A549 (cell line): ENCODE data around the gene CAMSAP1. TPM values are rescaled to one million over a fixed set of nuclear protein-coding genes. Genes with fewer than 3 reads are reported as not detected.

Experiments used
- ATAC-seq, 2 experiments: fragments of 200-7000 bp in 1 of 2; fragments of >200 bp in 1 of 2; cut with Nextera tagmentation in 1 of 2; cut with Tn5 transposase in 1 of 2; 3 replicates each; pipeline versions ENCODE4 v1.8.0 to v1.9.1; 2018 to 2020; ENCODE audit warnings: mild to moderate bottlenecking in 1 of 2, moderate library complexity in 1 of 2
- CTCF ChIA-PET: fragments of 300-600 bp; sonication (Branson Sonifier 250); formaldehyde crosslinking; extraction: SDS; loops from one replicate; lab custom pipeline; 2021; ENCODE audit warnings: antibody characterized with exemption, inconsistent platforms; lab: Yijun Ruan, JAX
- POLR2A ChIA-PET: fragments of 350-600 bp; formaldehyde crosslinking; extraction: SDS; loops from one replicate; lab custom pipeline; 2021; ENCODE audit warnings: antibody characterized with exemption, inconsistent platforms; lab: Yijun Ruan, JAX
- DNase-seq, 2 experiments: peaks; one replicate each; pipeline versions ENCODE4 v3.0.0 to v3.0.0-alpha.2; 2011 to 2016; ENCODE audit warnings: low read depth in 1 of 2, low spot score in 1 of 2
- FAIRE-seq: peaks from 2 replicates; lab custom pipeline; 2011; peaks lifted over from hg19 to GRCh38; lab: Jason Lieb, UNC
- H3K27ac ChIP-seq, 2 experiments: fragments of >200 bp; sonication (Bioruptor Twin); formaldehyde crosslinking; 3 replicates each; pipeline ENCODE4 v1.5.1; 2016 to 2017
- H3K4me1 ChIP-seq: fragments of >200 bp; sonication (Bioruptor Twin); formaldehyde crosslinking; 3 replicates; pipeline ENCODE4 v1.6.1; 2016
- H3K4me2 ChIP-seq: fragments of >200 bp; sonication (Bioruptor Twin); formaldehyde crosslinking; 3 replicates; pipeline ENCODE4 v1.6.1; 2016
- H3K4me3 ChIP-seq: fragments of >200 bp; sonication (Bioruptor Twin); formaldehyde crosslinking; 3 replicates; pipeline ENCODE4 v1.5.1; 2016
- H3K9me3 ChIP-seq: fragments of >200 bp; sonication (Bioruptor Twin); formaldehyde crosslinking; 3 replicates; pipeline ENCODE4 v1.6.1; 2016
- BHLHE40 ChIP-seq: IDR thresholded peaks from 2 replicates; pipeline ENCODE4 v1.6.1; 2012; ENCODE audit warnings: low read depth, low read length, inconsistent platforms
- CEBPB ChIP-seq, 2 experiments: fragments of >200 bp in 1 of 2; sonication (Bioruptor Twin) in 1 of 2; formaldehyde crosslinking in 1 of 2; IDR thresholded peaks; 2 replicates each; pipeline ENCODE4 v1.6.1; 2012 to 2016
- CHD2 ChIP-seq: fragments of 150-350 bp; IDR thresholded peaks from 2 replicates; pipeline ENCODE4 v1.6.1; 2014; ENCODE audit warnings: low read length; ENCODE audit not compliant: partially characterized antibody
- CHD4 ChIP-seq: fragments of 200-600 bp; sonication (generic); IDR thresholded peaks from 2 replicates; pipeline ENCODE4 v1.6.1; 2016; ENCODE audit warnings: antibody characterized with exemption, mild to moderate bottlenecking, borderline replicate concordance
- ESRRA ChIP-seq: fragments of 150-350 bp; IDR thresholded peaks from 2 replicates; pipeline ENCODE4 v1.6.1; 2014; ENCODE audit warnings: mild to moderate bottlenecking, low read length, borderline replicate concordance
- FOSL2 ChIP-seq, 2 experiments: fragments of 450-650 bp in 1 of 2; fragments of >200 bp in 1 of 2; sonication (Bioruptor Twin) in 1 of 2; formaldehyde crosslinking; IDR thresholded peaks; 2 replicates each; pipeline versions ENCODE4 v1.5.0 to v1.6.1; 2016 to 2020; ENCODE audit warnings: mild to moderate bottlenecking in 1 of 2, moderate library complexity in 1 of 2
- HOXB13 ChIP-seq: fragments of 250-450 bp; sonication (Bioruptor Pico); IDR thresholded peaks from 2 replicates; pipeline ENCODE4 v1.5.0; 2020; ENCODE audit warnings: low read depth, mild to moderate bottlenecking, moderate library complexity
- JUN ChIP-seq, 2 experiments: fragments of >200 bp; sonication (Bioruptor Twin); formaldehyde crosslinking; IDR thresholded peaks; 2 replicates in 1 of 2; 3 replicates in 1 of 2; pipeline ENCODE4 v1.6.1; 2016 to 2017
- MAFK ChIP-seq: fragments of 450-650 bp; IDR thresholded peaks from 2 replicates; pipeline ENCODE4 v1.6.1; 2014; ENCODE audit not compliant: partially characterized antibody
- MAZ ChIP-seq: fragments of 150-350 bp; IDR thresholded peaks from 2 replicates; pipeline ENCODE4 v1.6.1; 2014; ENCODE audit warnings: antibody characterized with exemption, low read depth, low read length, borderline replicate concordance
- MYC ChIP-seq: IDR thresholded peaks from 2 replicates; pipeline ENCODE4 v1.6.1; 2012; ENCODE audit warnings: mild to moderate bottlenecking, inconsistent platforms, low read length, improper control_type of control experiment, borderline replicate concordance
- NFE2L2 ChIP-seq: fragments of 150-350 bp; conservative IDR thresholded peaks from 2 replicates; pipeline ENCODE4 v1.6.1; 2014; ENCODE audit warnings: low read length
- POLR2A ChIP-seq: IDR thresholded peaks from 2 replicates; pipeline ENCODE4 v1.6.1; 2012; ENCODE audit warnings: mild to moderate bottlenecking, low read length
- POLR2AphosphoS2 ChIP-seq: conservative IDR thresholded peaks from 2 replicates; pipeline ENCODE4 v1.6.1; 2012; ENCODE audit warnings: low read length, improper control_type of control experiment, inconsistent platforms
- RARB ChIP-seq: fragments of 250-450 bp; sonication (Bioruptor Pico); IDR thresholded peaks from 2 replicates; pipeline ENCODE4 v1.8.0; 2021; ENCODE audit warnings: mild to moderate bottlenecking, moderate library complexity
- TP53 ChIP-seq: fragments of 250-450 bp; sonication (Bioruptor Pico); IDR thresholded peaks from 2 replicates; pipeline ENCODE4 v1.5.0; 2021; ENCODE audit warnings: mild to moderate bottlenecking, moderate library complexity
- WGBS: methylation state at CpG from one replicate; pipeline ENCODE4 v1.1.6; 2017; ENCODE audit errors: missing lambda C conversion rate; 5-methylcytosine and 5-hydroxymethylcytosine counted together
- polyA plus RNA-seq, 4 experiments: library from polyadenylated mRNA; depleted of rRNA in 3 of 4; stranded (reverse); fragments of >200 nt; fragmentation: RNase III in 1 of 4; extraction: RNeasy Plus Mini Kit Qiagen cat#74134 plus additional on column Dnase treatment in 1 of 4; gene quantifications; 2 replicates in 3 of 4; 3 replicates in 1 of 4; pipeline ENCODE4 v1.2.3, GENCODE V29; 2011 to 2017
- TF ChIP-seq, protein P1 (sequence below): fragments of 150-350 bp; IDR thresholded peaks from 2 replicates; pipeline ENCODE4 v1.6.1; 2014; ENCODE audit warnings: low read depth, mild to moderate bottlenecking, low read length
- TF ChIP-seq, protein P2 (sequence below): IDR thresholded peaks from 2 replicates; pipeline ENCODE4 v1.6.1; 2012
- TF ChIP-seq, protein P3 (sequence below): IDR thresholded peaks from 2 replicates; pipeline ENCODE4 v1.6.1; 2012; ENCODE audit warnings: low read depth, borderline replicate concordance
- TF ChIP-seq, protein P4 (sequence below): fragments of 250-450 bp; sonication (Bioruptor Pico); IDR thresholded peaks from 2 replicates; pipeline ENCODE4 v1.5.0; 2020; ENCODE audit warnings: low read depth, mild to moderate bottlenecking, moderate library complexity

Gene CAMSAP1
- polyA plus RNA-seq, 2 of the 4 experiments (the other 2 are of a cell fraction), result 8.6 to 15.0 TPM

DNA sequence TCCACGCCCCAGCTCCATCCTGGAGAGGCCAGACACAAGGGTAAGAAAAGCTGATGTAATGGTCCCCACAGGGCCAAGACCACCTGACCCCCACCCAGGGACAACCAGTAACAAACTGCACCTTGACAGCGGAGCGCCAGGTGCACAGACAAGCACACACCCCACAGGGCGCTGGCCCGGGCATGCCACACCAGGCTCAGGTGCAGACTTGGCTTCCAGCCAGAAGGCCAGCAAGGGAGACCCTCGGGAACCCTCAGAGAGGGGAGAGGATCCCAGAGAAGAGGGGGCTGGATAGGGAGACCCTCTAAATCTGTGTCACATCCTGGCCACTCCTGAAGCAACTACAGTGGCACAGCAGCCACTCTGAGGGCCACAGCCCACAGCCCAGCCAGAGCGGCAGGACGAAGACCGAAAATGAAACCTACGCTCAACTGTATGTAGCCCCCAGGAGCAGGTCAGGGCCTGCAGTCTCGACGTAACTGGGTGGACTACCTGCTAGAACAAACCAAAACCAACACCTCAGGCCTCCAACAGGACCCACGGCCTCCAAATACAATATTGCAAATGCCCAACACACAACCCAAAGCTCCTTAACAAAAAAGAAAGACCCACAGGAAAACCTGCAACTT is 18.5 kb downstream of the CAMSAP1 start:
- no peak for TF ChIP-seq FOSL2 (IDR thresholded peaks at IDR 0.05)
- TF ChIP-seq FOSL2 (CRISPR knock-in tag; IDR thresholded peaks at IDR 0.05), result no peak
- TF ChIP-seq CHD4, result no peak
- no peak for TF ChIP-seq CEBPB (IDR thresholded peaks at IDR 0.05)
- TF ChIP-seq MAZ, result no peak
- TF ChIP-seq POLR2A, result no peak
- TF ChIP-seq, protein P1, sequence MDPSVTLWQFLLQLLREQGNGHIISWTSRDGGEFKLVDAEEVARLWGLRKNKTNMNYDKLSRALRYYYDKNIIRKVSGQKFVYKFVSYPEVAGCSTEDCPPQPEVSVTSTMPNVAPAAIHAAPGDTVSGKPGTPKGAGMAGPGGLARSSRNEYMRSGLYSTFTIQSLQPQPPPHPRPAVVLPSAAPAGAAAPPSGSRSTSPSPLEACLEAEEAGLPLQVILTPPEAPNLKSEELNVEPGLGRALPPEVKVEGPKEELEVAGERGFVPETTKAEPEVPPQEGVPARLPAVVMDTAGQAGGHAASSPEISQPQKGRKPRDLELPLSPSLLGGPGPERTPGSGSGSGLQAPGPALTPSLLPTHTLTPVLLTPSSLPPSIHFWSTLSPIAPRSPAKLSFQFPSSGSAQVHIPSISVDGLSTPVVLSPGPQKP, result no peak
- no peak for TF ChIP-seq CHD2
- TF ChIP-seq MYC, result no peak
- TF ChIP-seq, protein P2, sequence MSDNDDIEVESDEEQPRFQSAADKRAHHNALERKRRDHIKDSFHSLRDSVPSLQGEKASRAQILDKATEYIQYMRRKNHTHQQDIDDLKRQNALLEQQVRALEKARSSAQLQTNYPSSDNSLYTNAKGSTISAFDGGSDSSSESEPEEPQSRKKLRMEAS, result no peak
- TF ChIP-seq RARB (CRISPR knock-in tag), result no peak
- TF ChIP-seq POLR2AphosphoS2, result no peak
- TF ChIP-seq, protein P3, sequence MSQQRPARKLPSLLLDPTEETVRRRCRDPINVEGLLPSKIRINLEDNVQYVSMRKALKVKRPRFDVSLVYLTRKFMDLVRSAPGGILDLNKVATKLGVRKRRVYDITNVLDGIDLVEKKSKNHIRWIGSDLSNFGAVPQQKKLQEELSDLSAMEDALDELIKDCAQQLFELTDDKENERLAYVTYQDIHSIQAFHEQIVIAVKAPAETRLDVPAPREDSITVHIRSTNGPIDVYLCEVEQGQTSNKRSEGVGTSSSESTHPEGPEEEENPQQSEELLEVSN, result no peak
- TF ChIP-seq, protein P4, sequence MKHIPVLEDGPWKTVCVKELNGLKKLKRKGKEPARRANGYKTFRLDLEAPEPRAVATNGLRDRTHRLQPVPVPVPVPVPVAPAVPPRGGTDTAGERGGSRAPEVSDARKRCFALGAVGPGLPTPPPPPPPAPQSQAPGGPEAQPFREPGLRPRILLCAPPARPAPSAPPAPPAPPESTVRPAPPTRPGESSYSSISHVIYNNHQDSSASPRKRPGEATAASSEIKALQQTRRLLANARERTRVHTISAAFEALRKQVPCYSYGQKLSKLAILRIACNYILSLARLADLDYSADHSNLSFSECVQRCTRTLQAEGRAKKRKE (CRISPR knock-in tag), result no peak
- H3K4me3 ChIP-seq, result no peak overlapping the region
- ATAC-seq (no peak), DNase-seq (no peak), FAIRE-seq (no peak)
- H3K27ac ChIP-seq, result peak overlapping the region in 1 of 2 experiments; percentile 11; a peak in 1 of 6 replicates
- ChIA-PET POLR2A (no interaction called here), CTCF (interaction anchor here (0.8 to 3.2 kb wide), 3 partner anchors 25 to 92 kb away, joined by 3 to 8 read pairs (median 3); partner anchors contain the start of gene UBAC1)
- no peaks in the 10 kb centered on the region for H3K9me3 ChIP-seq
- WGBS, result 92% methylated on average over 13 of the region's 13 CpGs
- H3K4me2 ChIP-seq, result no peak overlapping the region
- peaks cover 15% of the 10 kb centered on the region; the same call in 2 of the 3 replicates for H3K4me1 ChIP-seq

DNA sequence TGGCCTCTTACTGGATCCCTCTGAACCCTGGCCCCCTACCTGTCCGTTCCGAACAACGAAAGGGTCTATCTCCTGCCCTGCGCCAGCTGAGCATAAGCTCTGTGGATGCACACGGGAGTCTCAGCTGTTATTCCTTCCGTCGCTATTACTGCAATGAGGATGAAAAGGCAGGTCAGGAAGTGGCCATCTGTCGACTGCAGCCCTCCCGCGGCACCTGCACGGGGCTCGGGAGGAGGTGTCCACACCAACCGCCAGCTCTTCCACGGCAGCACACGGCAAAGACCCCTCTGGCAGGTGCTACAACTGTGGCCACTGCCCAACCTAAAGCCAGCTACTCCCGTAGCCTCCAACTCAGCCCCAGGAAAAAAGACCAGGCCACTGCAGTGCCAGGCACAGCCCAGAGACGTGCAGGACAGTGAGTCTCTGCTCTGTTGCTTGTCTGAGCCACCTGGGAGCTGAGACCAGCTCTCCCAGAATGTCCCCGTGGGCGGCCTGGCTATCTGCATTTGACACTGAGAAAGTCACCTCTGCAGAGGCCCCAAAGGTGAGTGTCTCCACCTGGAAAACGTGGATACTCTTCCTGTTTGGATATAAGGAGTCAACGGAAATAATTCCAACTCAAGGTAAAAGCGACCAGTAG is 19.1 kb downstream of the CAMSAP1 start:
- peak overlapping the region in 1 of 2 experiments; percentile 11; a peak in 1 of 6 replicates for H3K27ac ChIP-seq
- H3K4me3 ChIP-seq, result no peak overlapping the region
- no peak overlapping the region for H3K4me2 ChIP-seq
- no peak for FAIRE-seq
- TF ChIP-seq BHLHE40 (no peak), ESRRA (no peak), NFE2L2 (no peak), JUN (IDR thresholded peaks at IDR 0.05) (no peak), TP53 (CRISPR knock-in tag) (no peak), HOXB13 (no peak), POLR2A (no peak), MAFK (no peak)
- TF ChIP-seq, protein P4 (CRISPR knock-in tag), result no peak
- DNase-seq, result no peak
- WGBS, result 97% methylated on average over 19 of the region's 22 CpGs
- ChIA-PET CTCF (interaction anchor here (0.8 to 3.2 kb wide), 3 partner anchors 24 to 91 kb away, joined by 3 to 8 read pairs (median 3); partner anchors contain the start of gene UBAC1), POLR2A (no interaction called here)
- no peak for ATAC-seq
- no peaks in the 10 kb centered on the region for H3K9me3 ChIP-seq
- H3K4me1 ChIP-seq, result peaks cover 21% of the 10 kb centered on the region; the same call in 2 of the 3 replicates
